OCI-LY7 (cell line): Measurements from ENCODE around the gene PPP1R3E. TPM values are rescaled to one million over a fixed set of nuclear protein-coding genes. Genes with fewer than 3 reads are reported as not detected.
"Not testable (repeated sequence)": the region's sequence is repeated elsewhere in the genome, so short reads cannot be mapped to it uniquely, and the experiment has no call there.

ENCODE experiments used
- BruUV-seq: library from RNA; stranded (reverse); fragments of 400-500 nt; replicated peaks from 2 replicates; lab custom pipeline; 2021; lab: Mats Ljungman, UMichigan
- CTCF ChIA-PET: fragments of 300-600 bp; sonication (Branson Sonifier 250); formaldehyde crosslinking; loops from one replicate; lab custom pipeline; 2022; ENCODE audit warnings: antibody characterized with exemption; ENCODE audit not compliant: unreplicated experiment; lab: Charles Lee
- POLR2A ChIA-PET: fragments of 300-600 bp; sonication (Branson Sonifier 250); formaldehyde crosslinking; loops from one replicate; lab custom pipeline; 2022; ENCODE audit warnings: antibody characterized with exemption; lab: Charles Lee
- DNase-seq: peaks from one replicate; pipeline ENCODE4 v3.0.0-alpha.2; 2015; ENCODE audit warnings: low spot score
- H2AFZ ChIP-seq: fragments of 200-600 bp; sonication (generic), shearing (Covaris generic); 2 replicates; pipeline ENCODE4 v1.6.1; 2014; ENCODE audit warnings: mild to moderate bottlenecking, antibody characterized with exemption, low read length, moderate library complexity
- H3K27ac ChIP-seq: fragments of 200-600 bp; sonication (generic); 2 replicates; pipeline ENCODE4 v1.5.1; 2014; ENCODE audit warnings: mixed run types, low read depth, mild to moderate bottlenecking, moderate library complexity, low read length, inconsistent platforms; ENCODE audit not compliant: poor library complexity, severe bottlenecking
- H3K36me3 ChIP-seq: fragments of 200-600 bp; sonication (generic); 2 replicates; pipeline ENCODE4 v1.6.1; 2014; ENCODE audit warnings: mild to moderate bottlenecking, antibody characterized with exemption, low read length, moderate library complexity, mixed read lengths; ENCODE audit not compliant: insufficient read depth
- H3K4me1 ChIP-seq: fragments of 200-600 bp; sonication (generic); 2 replicates; pipeline ENCODE4 v1.5.1; 2014; ENCODE audit warnings: mild to moderate bottlenecking, low read length; ENCODE audit not compliant: insufficient read depth, poor library complexity, severe bottlenecking
- H3K4me2 ChIP-seq: fragments of 200-600 bp; sonication (generic); 2 replicates; pipeline ENCODE4 v1.6.1; 2014; ENCODE audit warnings: mild to moderate bottlenecking, low read length
- H3K4me3 ChIP-seq: fragments of 200-600 bp; sonication (generic); 2 replicates; pipeline ENCODE4 v1.5.1; 2014; ENCODE audit warnings: mild to moderate bottlenecking, low read depth, low read length; ENCODE audit not compliant: poor library complexity, severe bottlenecking
- H3K79me2 ChIP-seq: fragments of 200-600 bp; sonication (generic); 2 replicates; pipeline ENCODE4 v1.6.1; 2016; ENCODE audit warnings: low read depth, mild to moderate bottlenecking, low read length, moderate library complexity, mixed read lengths; ENCODE audit not compliant: insufficient read depth
- H3K9me2 ChIP-seq: fragments of 200-600 bp; sonication (generic); 2 replicates; pipeline ENCODE4 v1.6.1; 2016; ENCODE audit warnings: mild to moderate bottlenecking, low read length, mixed read lengths; ENCODE audit not compliant: insufficient read depth
- H3K9me3 ChIP-seq: fragments of 200-600 bp; sonication (generic); 2 replicates; pipeline ENCODE4 v1.6.1; 2014; ENCODE audit warnings: mild to moderate bottlenecking, mixed run types, low read length, mixed read lengths
- H4K20me1 ChIP-seq: fragments of 200-600 bp; sonication (generic); 2 replicates; pipeline ENCODE4 v1.6.1; 2014; ENCODE audit warnings: mild to moderate bottlenecking, antibody characterized with exemption, low read length, moderate library complexity, mixed read lengths; ENCODE audit not compliant: insufficient read depth
- CTCF ChIP-seq: fragments of 200-600 bp; sonication (generic); conservative IDR thresholded peaks from 2 replicates; pipeline ENCODE4 v1.5.1; 2014; ENCODE audit warnings: mild to moderate bottlenecking, antibody characterized with exemption, low read length, moderate library complexity, mixed read lengths
- EZH2phosphoT487 ChIP-seq: fragments of 200-600 bp; sonication (generic); IDR thresholded peaks from 2 replicates; pipeline ENCODE4 v1.6.1; 2018; ENCODE audit warnings: low read depth, borderline replicate concordance, mild to moderate bottlenecking, mixed run types, antibody characterized with exemption, low read length, moderate library complexity, mixed read lengths
- intact Hi-C: fragments of 100-400 bp; cut with micrococcal nuclease; formaldehyde crosslinking; loops from one replicate; pipeline ENCODE4 v1.10.0; 2022; ENCODE audit not compliant: unreplicated experiment
- total RNA-seq, 2 experiments: library from RNA; depleted of rRNA in 1 of 2; stranded (reverse); fragments of >200 nt in 1 of 2; shearing (Covaris generic) in 1 of 2; gene quantifications; 2 replicates each; pipeline ENCODE4 v1.2.3, GENCODE V29; 2014 to 2022

The PPP1R3E gene
- total RNA-seq, 2 experiments from 2014 or later: 31.0 to 95.5 TPM

- Histone ChIP-seq H2AFZ (no peak overlapping the region), H3K36me3 (no peaks in the 10 kb centered on the region), H3K9me3 (no peaks in the 10 kb centered on the region), H3K4me3 (no peak overlapping the region), H3K4me1 (no peaks in the 10 kb centered on the region), H3K9me2 (no peaks in the 10 kb centered on the region), H3K79me2 (no peaks in the 10 kb centered on the region), H3K27ac (no peak overlapping the region), H4K20me1 (no peaks in the 10 kb centered on the region), H3K4me2 (no peak overlapping the region)
- no peak for DNase-seq
- CTCF ChIA-PET: no interaction called here
- intact Hi-C loops: no loop called here
- POLR2A ChIA-PET: interaction anchor here (0.6 to 2.2 kb wide), 2 partner anchors 9 to 63 kb away, joined by 4 to 8 read pairs; partner anchors contain the start of gene HOMEZ
- TF ChIP-seq EZH2phosphoT487: no peak
- TF ChIP-seq CTCF: no peak
- BruUV-seq: no TSS peak
Observed at GRCh38 chr14:23277189-23277588, 25.5 kb downstream of the PPP1R3E start.

- no peaks in the 10 kb centered on the region for H3K36me3 ChIP-seq
- no peaks in the 10 kb centered on the region for H4K20me1 ChIP-seq
- no peak overlapping the region for H3K4me2 ChIP-seq
- no peak overlapping the region for H3K4me3 ChIP-seq
- TF ChIP-seq CTCF (no peak), EZH2phosphoT487 (no peak)
- CTCF ChIA-PET: no interaction called here
- H3K4me1 ChIP-seq: no peaks in the 10 kb centered on the region
- H3K27ac ChIP-seq: no peak overlapping the region
- BruUV-seq: no TSS peak
- H3K9me2 ChIP-seq: no peaks in the 10 kb centered on the region
- no peak for DNase-seq
- H3K79me2 ChIP-seq: no peaks in the 10 kb centered on the region
- intact Hi-C loops: no loop called here
- no peak overlapping the region for H2AFZ ChIP-seq
- no peaks in the 10 kb centered on the region for H3K9me3 ChIP-seq
- POLR2A ChIA-PET: interaction anchor here (1.0 kb wide), 1 partner anchor 47 kb away, joined by 4 read pairs; no protein-coding TSS in a partner anchor
Observed at GRCh38 chr14:23275412-23275811, 27.2 kb downstream of the PPP1R3E start.

GRCh38 chr14:23269193-23269592, 33.5 kb downstream of the PPP1R3E start:
- Histone ChIP-seq H3K4me2 (no peak overlapping the region), H3K9me2 (no peaks in the 10 kb centered on the region), H3K36me3 (no peaks in the 10 kb centered on the region), H3K4me3 (no peak overlapping the region), H3K27ac (no peak overlapping the region), H4K20me1 (no peaks in the 10 kb centered on the region), H3K4me1 (no peaks in the 10 kb centered on the region), H3K9me3 (no peaks in the 10 kb centered on the region), H3K79me2 (no peaks in the 10 kb centered on the region), H2AFZ (no peak overlapping the region)
- ChIA-PET POLR2A (interaction anchor here (1.6 kb wide), 1 partner anchor 26 kb away, joined by 4 read pairs; no protein-coding TSS in a partner anchor), CTCF (no interaction called here)
- TF ChIP-seq CTCF (no peak), EZH2phosphoT487 (no peak)
- no TSS peak for BruUV-seq
- intact Hi-C loops: no loop called here
- no peak for DNase-seq

GRCh38 chr14:23260849-23261248, 41.8 kb downstream of the PPP1R3E start:
- H3K27ac ChIP-seq, BruUV-seq, H3K36me3 ChIP-seq, H3K4me3 ChIP-seq, DNase-seq, intact Hi-C loops, H2AFZ ChIP-seq, H3K9me3 ChIP-seq, H3K9me2 ChIP-seq, H3K79me2 ChIP-seq, H3K4me1 ChIP-seq, CTCF ChIA-PET, H3K4me2 ChIP-seq, H4K20me1 ChIP-seq: not testable (repeated sequence)
- POLR2A ChIA-PET: interaction anchor here (0.6 kb wide), 1 partner anchor 573 kb away, joined by 3 read pairs; no protein-coding TSS in a partner anchor
